Fibroblast of pulmonary artery (primary cell): ENCODE data around the gene SLC43A1.

Experiments
- DNase-seq: peaks from one replicate; pipeline ENCODE4 v3.0.0-alpha.2; 2010; ENCODE audit warnings: low read depth
- H3K4me3 ChIP-seq: replicated peaks from 2 replicates; pipeline ENCODE4 v1.5.1; 2011; ENCODE audit warnings: low read depth, mild to moderate bottlenecking, control low read depth, low read length, moderate library complexity
- TF ChIP-seq, protein P1 (sequence below): IDR thresholded peaks from 2 replicates; pipeline ENCODE4 v1.5.1; 2011; ENCODE audit warnings: mild to moderate bottlenecking, control low read depth, low read length, inconsistent platforms; ENCODE audit errors: missing control alignments

The SLC43A1 gene

DNA sequence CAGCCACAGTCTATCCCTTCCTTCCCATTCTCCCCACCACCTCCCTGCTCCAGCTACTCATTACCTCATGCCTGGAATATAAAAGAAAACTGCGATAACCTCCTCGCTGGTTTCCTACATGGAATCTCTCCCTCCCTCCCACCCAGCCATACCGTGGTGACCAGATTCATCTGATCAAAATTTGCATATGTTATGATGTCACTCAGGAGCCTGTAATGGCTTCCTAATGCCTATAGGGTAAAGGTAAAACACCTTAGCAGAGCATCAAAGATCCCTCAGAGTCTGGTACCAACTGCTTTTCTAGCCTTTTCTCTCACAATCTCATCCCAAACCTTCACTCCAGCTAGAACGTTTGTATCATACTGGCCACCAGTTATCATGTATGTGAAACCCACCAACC is 35.6 kb downstream of the SLC43A1 start:
- no peak overlapping the region for H3K4me3 ChIP-seq
- no peak for DNase-seq
- TF ChIP-seq, protein P1, sequence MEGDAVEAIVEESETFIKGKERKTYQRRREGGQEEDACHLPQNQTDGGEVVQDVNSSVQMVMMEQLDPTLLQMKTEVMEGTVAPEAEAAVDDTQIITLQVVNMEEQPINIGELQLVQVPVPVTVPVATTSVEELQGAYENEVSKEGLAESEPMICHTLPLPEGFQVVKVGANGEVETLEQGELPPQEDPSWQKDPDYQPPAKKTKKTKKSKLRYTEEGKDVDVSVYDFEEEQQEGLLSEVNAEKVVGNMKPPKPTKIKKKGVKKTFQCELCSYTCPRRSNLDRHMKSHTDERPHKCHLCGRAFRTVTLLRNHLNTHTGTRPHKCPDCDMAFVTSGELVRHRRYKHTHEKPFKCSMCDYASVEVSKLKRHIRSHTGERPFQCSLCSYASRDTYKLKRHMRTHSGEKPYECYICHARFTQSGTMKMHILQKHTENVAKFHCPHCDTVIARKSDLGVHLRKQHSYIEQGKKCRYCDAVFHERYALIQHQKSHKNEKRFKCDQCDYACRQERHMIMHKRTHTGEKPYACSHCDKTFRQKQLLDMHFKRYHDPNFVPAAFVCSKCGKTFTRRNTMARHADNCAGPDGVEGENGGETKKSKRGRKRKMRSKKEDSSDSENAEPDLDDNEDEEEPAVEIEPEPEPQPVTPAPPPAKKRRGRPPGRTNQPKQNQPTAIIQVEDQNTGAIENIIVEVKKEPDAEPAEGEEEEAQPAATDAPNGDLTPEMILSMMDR = no peak

DNA sequence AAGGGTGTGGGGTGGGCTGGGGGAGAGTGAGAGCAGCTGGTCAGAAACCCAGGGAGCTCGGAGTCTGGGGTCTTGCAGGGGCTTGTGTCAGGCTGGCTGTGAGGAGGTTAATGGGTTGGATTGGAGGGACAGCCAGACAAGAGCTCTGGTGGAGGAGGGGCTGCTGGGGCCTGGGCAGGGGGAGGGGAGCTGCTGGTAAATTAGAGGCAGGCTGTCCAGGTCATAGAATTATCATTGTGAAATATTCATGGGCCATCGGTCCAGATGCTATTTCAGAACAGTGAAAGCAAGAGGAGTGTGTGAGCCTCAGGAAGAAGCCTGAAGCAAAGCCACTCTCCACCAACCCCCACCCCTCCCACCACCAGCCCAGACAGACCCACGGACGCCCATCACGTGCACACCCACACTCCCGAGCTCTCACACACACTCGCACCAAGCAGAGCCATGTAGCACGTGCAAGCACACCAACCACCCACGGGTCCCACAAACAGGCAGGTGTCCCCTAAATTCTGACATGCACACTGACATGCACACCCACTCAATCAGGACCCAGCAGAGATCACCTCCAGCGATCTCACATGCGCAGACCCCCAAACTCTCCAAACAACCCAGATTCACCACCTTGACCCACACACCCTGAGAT is 36.4 kb downstream of the SLC43A1 start:
- H3K4me3 ChIP-seq = no peak overlapping the region
- TF ChIP-seq, protein P1 = no peak
- DNase-seq = no peak

DNA sequence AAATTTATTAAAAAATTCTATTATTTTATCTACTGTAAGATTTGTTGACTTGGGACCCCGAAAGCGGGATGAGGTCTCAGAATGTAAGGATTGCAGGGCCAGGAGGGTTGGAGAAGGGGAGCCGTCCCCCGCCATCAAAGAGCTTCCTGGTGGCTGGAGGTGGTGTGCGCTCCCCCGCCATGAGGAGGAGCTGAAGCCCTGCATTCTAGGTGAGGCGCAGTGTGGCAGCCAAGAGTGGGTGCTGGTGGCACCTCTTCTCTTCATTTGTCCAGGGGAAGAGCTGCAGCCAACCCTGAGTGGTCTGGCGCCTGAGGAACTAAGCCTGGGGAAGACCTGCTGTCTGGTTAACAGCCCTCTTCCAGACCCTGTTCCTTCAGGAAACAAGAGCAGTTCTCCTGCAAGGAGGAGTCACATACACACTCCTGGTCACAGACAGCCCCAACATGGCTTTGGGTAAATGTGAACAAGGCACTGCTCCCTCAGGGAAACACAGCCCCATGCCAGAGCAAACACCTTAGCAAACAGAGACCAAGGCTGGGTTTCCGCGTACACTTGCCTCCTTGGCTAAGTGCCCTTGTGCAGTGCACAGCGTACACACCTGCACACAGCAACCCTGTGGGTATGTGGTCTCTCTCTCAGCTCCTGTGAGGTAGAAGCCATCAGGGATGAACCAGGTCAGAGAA is 37.9 kb downstream of the SLC43A1 start:
- no peak for DNase-seq
- H3K4me3 ChIP-seq = no peak overlapping the region
- TF ChIP-seq, protein P1 = no peak

DNA sequence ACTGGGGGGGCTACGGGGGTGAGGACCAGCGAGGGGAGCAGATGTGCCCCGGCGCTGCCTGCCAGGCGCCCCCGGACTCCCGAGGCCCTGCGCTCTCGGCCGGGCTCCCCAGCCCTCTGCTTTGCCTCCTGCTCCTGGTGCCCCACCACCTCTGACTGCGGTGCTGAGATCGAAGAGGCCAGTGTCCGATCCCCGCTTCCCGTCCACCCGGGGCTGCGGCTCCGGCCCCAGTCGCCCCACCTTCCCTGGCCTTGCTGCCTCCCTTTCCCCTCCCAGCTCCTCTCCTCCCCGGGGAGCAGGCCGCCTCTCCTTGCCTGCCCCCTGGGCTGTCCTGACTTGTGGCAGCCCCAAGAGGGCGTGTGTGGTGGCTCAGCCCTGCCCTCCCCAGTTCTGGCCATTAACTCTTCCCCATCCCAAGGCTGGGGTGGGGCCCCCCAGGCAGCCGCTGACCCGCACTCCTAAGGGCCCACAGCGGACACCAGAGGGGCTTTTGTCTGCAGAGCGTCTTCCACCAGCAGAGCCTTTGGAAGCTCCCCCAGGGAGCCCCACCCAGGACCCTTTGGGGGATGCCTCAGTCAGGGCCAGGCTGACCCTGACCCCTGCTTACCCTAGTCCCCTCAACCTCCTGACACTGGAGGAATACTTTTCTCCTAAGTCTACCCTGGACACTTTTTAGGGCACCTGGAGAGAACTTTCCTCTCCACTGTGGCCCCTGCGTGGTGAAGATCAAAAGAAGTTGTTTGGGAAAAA is 38.6 kb downstream of the SLC43A1 start:
- H3K4me3 ChIP-seq = no peak overlapping the region
- DNase-seq = no peak
- TF ChIP-seq, protein P1 = peak; percentile 33

DNA sequence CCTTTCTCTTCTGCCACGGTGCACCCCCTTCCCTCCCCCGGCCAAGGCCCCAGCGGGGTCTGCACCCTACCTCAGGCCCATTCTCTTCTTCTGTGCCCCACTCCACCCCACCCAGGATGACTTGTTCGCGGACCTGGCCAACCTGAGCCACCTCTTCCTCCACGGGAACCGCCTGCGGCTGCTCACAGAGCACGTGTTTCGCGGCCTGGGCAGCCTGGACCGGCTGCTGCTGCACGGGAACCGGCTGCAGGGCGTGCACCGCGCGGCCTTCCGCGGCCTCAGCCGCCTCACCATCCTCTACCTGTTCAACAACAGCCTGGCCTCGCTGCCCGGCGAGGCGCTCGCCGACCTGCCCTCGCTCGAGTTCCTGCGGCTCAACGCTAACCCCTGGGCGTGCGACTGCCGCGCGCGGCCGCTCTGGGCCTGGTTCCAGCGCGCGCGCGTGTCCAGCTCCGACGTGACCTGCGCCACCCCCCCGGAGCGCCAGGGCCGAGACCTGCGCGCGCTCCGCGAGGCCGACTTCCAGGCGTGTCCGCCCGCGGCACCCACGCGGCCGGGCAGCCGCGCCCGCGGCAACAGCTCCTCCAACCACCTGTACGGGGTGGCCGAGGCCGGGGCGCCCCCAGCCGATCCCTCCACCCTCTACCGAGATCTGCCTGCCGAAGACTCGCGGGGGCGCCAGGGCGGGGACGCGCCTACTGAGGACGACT is 39.3 kb downstream of the SLC43A1 start:
- TF ChIP-seq, protein P1 = no peak
- H3K4me3 ChIP-seq = no peak overlapping the region
- no peak for DNase-seq

DNA sequence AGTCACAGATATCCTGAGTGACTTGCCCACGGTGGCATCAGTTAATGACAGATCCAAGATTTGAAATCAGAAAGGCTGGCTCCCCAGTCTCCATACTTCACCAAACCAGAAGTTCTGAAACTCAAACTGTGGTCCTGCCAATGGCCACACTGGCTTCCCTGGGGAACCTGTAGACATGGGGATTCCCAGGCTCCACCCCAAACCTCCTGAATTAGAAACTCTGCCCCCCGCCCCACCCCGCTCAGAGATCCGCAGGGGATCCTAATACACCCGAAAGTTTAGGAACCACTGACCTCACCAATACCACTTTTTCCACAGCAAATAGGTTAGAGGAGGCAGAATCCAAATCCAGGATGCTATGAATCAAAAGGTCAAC is 39.8 kb downstream of the SLC43A1 start:
- H3K4me3 ChIP-seq = no peak overlapping the region
- no peak for DNase-seq
- TF ChIP-seq, protein P1 = no peak
